Measurements from ENCODE around the gene BPIFA2.
"Not testable (repeated sequence)": the region's sequence is repeated elsewhere in the genome, so short reads cannot be mapped to it uniquely, and the experiment has no call there.

The BPIFA2 gene

GRCh38 chr20:33162313-33162712 is 5.6 kb upstream of the BPIFA2 start:
- DNase-seq = no peak

- no peak for DNase-seq
Measured at GRCh38 chr20:33162753-33163152, 5.2 kb upstream of the BPIFA2 start.

DNA sequence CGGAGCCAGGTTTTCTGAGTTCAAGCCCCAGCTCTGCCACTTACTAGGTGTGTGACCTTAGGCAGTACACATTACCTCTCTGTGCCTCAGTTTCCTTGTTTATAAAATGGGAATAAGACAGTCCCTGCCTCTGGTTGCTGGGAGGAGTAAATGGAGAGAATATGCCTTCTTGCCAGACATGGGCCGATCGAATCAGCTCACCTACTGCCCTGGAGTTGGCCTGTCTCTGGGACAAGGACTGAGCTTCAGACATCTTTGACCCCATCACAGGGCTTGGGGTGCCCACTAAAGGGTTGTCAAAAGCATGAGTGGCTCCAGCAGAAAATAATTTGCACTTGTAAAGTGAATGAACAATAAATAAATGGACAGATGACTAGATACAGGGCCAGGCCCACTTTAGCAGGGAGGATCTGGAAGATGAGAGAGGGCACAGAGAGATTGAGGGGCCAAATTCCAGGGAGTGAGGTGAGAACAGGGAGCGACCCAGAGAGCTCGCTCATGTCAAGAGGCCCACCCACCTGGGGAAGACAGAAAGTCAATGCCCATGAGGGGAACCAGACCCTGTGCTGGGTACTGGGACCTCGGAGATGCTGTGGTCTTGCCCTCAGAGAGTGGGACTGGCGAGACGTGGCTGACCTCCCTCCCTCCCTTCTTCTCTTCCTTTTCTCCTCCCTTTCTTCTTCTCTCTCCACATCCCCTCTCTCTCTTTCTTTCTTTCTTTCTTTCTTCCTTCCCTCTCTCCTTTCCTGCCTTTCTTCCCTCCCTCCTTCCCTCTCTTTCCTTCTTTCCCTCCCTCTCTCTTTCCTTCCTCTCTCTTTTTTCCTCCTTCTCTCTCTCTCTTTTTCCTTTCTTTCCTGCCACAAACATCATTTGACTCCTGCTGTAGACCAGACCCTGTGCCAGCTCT is 3.9 kb upstream of the BPIFA2 start:
- no peak for DNase-seq

DNA sequence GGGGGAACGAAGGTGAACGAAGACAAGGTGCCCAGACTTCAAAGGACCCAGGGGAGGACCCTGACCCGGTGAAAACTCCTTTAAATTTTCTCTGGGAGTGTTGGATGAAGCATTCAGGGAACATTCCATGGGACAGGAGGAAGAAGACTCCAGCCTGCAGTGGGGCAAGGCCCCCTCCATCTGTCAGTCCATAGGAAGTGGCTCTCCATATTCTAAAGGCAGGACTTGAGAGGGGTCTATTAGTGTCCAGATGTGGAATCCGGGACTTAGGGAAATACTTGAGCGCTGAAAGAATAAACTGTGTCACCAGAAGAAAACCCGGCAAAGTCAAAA is 3.2 kb upstream of the BPIFA2 start:
- DNase-seq = no peak

GRCh38 chr20:33165416-33166055 is 2.4 kb upstream of the BPIFA2 start:
- DNase-seq = no peak

DNA sequence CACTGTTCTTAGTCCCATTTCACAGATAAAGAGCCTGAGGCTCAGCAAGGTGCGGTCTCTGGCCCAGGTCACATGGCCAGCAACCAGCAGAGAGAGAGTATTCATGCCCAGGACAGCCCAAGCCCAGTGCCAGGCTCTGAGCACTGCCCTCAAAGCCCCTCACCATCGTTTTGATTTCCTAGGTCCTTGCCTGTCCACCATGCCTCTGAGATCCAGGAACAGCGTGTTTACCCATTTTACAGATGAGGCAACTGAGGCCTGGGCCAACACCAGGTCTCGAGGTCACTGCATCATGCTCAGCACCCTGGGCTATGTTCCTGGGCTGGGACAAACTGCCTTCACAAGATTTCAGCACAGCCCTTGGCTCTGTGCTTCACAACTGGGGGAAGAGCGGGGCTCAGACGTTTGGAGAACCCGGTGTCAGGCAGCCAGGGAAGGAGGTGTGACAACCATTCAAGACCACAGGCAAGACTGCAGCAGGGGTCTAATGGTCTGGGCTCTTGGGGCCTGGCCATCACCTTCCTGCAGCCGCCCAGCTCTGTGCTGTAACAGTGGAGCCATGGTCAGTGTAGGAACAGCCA is 1.3 kb upstream of the BPIFA2 start:
- DNase-seq = no peak

- DNase-seq = no peak
Measured at GRCh38 chr20:33169176-33169794, 1.3 kb downstream of the BPIFA2 start.

- DNase-seq = no peak
Measured at GRCh38 chr20:33172781-33173180, 4.8 kb downstream of the BPIFA2 start.

DNA sequence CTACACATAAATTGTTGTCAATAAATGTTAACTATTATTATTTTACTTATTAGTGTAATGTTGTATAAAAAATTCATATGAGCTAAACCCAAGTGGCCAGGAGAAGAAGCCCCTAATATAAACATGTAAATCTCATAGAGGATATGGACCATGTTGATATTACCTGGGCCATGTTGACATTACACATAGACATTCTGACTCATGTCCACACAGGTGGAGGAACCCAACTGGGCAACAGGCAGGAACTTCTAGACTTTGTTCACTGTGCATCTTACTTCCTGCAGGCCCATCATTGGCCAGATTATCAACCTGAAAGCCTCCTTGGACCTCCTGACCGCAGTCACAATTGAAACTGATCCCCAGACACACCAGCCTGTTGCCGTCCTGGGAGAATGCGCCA is 7.2 kb downstream of the BPIFA2 start:
- no peak for DNase-seq

DNA sequence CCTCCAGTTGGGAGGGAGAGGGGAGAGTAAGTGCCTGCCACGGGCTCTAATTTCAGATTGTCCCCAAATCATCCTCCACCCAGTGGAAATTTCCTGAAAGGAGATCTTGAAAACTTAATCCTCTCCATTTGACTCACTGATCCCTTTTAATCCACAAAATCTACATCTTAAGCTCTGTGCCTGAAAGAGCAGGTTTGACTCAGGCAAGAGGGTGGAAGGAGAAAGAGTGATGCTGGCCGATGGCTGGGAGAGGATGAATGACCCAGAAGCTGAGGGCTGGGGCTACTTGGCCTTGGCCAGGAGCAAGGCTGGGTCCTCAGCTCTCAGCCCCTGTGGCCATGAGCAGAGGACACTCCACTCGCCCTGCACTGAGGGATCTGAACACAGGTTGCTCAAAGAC is 8.1 kb downstream of the BPIFA2 start:
- no peak for DNase-seq

- no peak for DNase-seq
Measured at GRCh38 chr20:33177866-33178265, 9.9 kb downstream of the BPIFA2 start.

DNA sequence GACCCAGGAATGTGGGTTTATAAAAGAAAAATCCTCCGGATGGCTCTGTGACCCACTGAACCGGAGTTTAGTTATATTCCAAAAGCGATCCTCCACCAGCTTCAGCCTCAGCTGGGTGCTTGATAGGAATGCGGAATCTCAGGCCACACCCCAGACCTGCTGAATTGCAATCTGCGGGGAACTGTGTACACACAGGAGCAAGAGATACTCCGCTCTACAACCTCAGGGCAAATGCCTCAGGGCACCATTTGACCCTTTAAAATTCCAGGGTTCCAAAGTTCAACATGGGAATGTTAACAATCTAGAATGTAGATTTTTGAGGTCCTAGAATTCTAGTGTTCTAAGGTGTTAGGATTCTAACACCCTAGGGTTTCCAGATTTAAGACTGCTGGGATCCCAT is 10.8 kb downstream of the BPIFA2 start:
- no peak for DNase-seq

DNA sequence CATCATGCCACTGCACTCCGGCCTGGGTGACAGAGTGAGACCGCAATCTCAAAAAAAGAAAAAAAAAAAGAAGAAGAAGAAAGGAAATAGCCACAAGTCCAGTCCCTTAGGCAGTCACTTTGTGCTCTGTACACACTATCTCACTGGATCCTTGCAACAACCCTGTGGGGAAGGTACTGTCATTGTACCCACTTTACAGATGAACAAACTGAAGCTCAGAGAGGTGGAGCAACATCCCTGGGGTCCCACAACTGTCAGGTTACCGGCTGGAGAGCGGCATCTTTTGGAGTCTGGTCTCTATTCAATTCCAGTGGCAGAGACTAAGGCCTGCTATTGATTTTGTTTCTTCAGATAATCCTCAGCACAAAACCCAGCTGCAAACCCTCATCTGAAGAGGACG is 12.2 kb downstream of the BPIFA2 start:
- DNase-seq = no peak

GRCh38 chr20:33181482-33182093 is 13.6 kb downstream of the BPIFA2 start:
- no peak for DNase-seq

DNA sequence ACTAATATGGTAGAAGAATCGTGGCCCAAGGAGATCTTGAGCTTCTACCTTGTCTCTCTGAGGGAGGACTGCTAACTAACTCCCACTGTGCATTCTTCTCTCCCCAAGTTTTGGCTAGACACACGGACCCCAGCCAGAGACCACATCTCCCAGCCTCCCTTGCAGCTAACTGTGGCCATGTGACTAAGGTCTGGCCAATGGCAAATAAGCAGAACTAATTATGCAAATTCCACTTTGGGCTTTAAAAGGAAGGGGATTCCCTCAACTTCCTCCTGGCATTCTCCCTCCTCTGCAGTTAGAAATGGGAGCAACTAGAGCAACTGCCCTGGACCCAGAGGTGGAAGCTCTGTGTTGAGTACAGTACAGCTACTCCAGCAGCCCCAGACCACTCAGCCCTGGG is 15.4 kb downstream of the BPIFA2 start:
- DNase-seq = no peak

DNA sequence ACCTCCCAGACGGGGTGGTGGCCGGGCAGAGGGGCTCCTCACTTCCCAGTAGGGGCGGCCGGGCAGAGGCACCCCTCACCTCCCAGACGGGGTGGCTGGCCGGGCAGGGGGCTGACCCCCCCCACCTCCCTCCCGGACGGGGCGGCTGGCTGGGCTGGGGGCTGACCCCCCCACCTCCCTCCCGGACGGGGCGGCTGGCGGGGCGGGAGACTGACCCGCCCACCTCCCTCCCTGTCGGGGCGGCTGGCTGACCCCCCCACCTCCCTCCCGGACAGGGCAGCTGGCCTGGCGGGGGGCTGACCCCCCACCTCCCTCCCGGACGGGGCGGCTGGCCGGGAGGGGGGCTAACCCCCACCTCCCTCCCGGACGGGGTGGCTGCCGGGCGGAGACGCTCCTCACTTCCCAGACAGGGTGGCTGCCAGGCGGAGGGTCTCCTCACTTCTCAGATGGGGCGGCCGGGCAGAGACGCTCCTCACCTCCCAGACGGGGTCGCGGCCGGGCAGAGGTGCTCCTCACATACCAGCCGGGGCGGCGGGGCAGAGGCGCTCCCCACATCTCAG is 17.2 kb downstream of the BPIFA2 start:
- not testable (repeated sequence) for DNase-seq

- DNase-seq = no peak
Measured at GRCh38 chr20:33187491-33187890, 19.5 kb downstream of the BPIFA2 start.

DNA sequence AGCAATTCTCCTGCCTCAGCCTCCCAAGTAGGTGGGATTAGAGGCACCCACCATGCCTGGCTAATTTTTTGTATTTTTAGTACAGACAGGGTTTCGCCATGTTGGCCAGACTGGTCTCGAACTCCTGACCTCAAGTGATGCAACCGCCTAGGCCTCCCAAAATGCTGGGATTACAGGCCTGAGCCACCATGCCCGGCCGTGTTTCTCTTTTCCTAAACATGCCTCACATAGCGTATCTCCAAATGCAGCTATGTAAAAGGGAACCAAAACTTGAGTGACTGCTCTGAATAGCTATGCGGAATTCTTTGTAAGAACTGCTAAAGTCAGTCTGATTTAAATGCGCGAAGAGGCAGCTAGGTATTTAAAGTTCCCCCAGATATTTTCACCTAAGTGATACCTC is 20.5 kb downstream of the BPIFA2 start:
- DNase-seq = no peak

DNA sequence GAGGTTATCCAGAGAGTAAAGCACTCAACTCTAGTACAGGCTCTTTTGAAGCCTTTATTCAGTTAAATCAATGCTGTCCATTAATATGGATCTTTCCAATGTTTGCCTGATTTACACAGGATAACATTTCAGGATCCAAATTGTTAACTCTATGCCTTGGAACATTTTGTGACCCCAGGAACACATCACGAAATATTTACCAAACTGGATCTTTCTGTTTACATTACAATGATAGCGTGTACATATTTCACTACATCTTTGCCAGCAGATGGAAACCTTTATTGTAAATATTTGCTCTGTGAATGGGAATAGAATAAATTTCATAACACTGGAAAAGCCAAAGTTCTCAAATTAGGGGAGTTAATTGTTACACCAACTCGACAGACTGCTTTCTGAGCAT is 23.5 kb downstream of the BPIFA2 start:
- DNase-seq = no peak

GRCh38 chr20:33191955-33192354 is 24.0 kb downstream of the BPIFA2 start:
- no peak for DNase-seq

DNA sequence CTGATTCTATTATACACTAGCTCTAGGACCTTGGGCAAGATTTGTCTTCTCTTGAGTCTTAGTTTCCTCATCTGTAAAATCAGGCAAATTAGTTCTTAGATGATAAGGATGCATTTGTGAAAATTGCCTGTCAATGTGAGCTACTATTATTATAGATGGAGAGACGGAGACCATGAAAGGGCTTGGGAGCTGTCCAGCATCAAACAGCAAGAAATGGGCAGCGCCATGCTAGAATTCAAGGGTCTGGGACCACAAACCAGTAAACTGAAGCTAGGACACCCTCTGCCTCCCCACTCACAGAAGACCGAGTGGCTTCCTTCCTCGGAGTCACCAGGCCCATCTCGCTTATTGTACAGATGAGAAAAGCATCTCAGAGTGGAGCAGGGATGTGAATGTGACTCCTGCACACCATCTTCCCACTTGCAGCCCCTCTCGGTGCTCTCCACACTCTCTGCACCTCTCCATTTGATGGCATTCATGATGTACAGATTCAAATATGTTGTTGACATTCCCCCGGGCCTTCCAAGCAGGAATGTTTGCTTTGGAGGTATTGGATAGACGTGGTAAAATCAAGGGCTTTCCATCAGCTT is 25.0 kb downstream of the BPIFA2 start:
- DNase-seq = no peak

- no peak for DNase-seq
Measured at GRCh38 chr20:33199026-33199425, 31.1 kb downstream of the BPIFA2 start.

- DNase-seq = no peak
Measured at GRCh38 chr20:33202451-33202850, 34.5 kb downstream of the BPIFA2 start.

Data from hippocampal formation (tissue), 2 donors.